Measurements from ENCODE around the gene STIM2.

DNA sequence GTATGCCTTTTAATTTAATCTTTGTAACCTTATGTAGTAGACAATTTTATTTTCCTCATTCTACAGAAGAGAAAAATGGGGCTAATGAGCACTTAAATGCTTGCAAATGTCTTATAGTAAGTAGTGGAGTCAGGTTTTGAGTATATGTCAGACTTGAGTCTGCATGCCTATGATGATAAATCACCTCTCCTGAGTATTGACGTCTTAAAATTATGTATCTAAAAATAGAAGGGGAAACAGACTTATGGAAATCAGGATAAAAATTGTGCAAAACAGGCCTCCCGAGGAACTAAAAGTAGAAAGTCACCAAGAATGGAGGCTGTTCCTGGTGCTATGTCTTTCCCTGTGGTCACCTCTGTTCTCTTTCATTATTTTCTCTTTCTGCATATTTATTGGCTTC, 92.7 kb downstream of the STIM2 start:
- TF ChIP-seq, protein P1, sequence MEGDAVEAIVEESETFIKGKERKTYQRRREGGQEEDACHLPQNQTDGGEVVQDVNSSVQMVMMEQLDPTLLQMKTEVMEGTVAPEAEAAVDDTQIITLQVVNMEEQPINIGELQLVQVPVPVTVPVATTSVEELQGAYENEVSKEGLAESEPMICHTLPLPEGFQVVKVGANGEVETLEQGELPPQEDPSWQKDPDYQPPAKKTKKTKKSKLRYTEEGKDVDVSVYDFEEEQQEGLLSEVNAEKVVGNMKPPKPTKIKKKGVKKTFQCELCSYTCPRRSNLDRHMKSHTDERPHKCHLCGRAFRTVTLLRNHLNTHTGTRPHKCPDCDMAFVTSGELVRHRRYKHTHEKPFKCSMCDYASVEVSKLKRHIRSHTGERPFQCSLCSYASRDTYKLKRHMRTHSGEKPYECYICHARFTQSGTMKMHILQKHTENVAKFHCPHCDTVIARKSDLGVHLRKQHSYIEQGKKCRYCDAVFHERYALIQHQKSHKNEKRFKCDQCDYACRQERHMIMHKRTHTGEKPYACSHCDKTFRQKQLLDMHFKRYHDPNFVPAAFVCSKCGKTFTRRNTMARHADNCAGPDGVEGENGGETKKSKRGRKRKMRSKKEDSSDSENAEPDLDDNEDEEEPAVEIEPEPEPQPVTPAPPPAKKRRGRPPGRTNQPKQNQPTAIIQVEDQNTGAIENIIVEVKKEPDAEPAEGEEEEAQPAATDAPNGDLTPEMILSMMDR (IDR thresholded peaks at IDR 0.05 in 4 of 5, conservative IDR thresholded peaks at IDR 0.05 in 1 of 5) = no peak
- TF ChIP-seq POLR2A (IDR thresholded peaks at IDR 0.05) = no peak

All from gastrocnemius medialis (tissue), 4 donors.